ENCODE data around the gene CMIP. TPM values are rescaled to one million over a fixed set of nuclear protein-coding genes. Genes with fewer than 3 reads are reported as not detected.
A peak's percentile ranks its signal among the peaks of the same experiment; 100 is the strongest.

CMIP gene
- total and polyA plus RNA-seq, 10 of the 15 experiments (the other 5 are each of a cell fraction or from before 2014, with no cell fraction given): 1.2 to 43.2 (median 4.4) TPM

DNA sequence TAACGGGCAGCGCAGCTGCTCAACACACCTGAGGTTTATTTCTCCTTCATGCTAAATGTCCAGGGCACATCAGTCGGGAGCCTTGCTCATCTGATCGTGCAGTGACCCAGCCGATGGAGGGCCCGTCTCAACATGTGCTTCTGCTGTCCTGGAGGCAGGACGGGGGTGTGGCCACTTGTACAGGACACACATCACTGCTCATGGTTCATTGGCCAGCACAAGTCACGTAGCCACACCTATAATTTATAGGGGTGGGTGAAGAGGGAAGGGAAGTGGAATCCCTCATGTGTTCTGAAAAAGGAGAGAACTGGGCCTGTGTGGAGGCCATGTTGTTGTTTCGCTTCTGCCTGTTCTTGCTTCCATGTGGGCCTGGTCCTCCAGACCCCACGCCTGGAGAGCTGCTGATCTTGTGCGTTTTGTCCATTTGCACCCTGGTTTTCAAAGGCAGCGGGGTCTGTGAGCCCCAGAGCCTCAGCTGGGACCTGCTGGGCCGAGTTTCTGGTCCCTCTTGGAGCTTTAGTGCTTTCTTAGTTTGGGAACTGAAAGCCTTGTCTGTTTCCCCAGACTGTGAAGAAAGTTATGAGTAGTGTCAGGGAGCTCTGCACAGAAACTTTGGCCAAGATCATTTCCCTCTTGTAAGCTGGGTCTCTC lies 60.5 kb downstream of the CMIP start (continued):
- TF ChIP-seq, protein P1, sequence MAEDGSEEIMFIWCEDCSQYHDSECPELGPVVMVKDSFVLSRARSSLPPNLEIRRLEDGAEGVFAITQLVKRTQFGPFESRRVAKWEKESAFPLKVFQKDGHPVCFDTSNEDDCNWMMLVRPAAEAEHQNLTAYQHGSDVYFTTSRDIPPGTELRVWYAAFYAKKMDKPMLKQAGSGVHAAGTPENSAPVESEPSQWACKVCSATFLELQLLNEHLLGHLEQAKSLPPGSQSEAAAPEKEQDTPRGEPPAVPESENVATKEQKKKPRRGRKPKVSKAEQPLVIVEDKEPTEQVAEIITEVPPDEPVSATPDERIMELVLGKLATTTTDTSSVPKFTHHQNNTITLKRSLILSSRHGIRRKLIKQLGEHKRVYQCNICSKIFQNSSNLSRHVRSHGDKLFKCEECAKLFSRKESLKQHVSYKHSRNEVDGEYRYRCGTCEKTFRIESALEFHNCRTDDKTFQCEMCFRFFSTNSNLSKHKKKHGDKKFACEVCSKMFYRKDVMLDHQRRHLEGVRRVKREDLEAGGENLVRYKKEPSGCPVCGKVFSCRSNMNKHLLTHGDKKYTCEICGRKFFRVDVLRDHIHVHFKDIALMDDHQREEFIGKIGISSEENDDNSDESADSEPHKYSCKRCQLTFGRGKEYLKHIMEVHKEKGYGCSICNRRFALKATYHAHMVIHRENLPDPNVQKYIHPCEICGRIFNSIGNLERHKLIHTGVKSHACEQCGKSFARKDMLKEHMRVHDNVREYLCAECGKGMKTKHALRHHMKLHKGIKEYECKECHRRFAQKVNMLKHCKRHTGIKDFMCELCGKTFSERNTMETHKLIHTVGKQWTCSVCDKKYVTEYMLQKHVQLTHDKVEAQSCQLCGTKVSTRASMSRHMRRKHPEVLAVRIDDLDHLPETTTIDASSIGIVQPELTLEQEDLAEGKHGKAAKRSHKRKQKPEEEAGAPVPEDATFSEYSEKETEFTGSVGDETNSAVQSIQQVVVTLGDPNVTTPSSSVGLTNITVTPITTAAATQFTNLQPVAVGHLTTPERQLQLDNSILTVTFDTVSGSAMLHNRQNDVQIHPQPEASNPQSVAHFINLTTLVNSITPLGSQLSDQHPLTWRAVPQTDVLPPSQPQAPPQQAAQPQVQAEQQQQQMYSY (CRISPR knock-in tag; IDR thresholded peaks at IDR 0.05): no peak
- TF ChIP-seq JUND (IDR thresholded peaks at IDR 0.05; ENCODE audit: low read depth, low read length) (no peak), POLR2A (IDR thresholded peaks at IDR 0.05; ENCODE audit: low read depth, low read length) (peak; percentile 60), NRF1 (conservative IDR thresholded peaks at IDR 0.05; ENCODE audit: low read depth, low read length) (no peak), ZNF687 (IDR thresholded peaks at IDR 0.05) (peak; percentile 72), DPF2 (IDR thresholded peaks at IDR 0.05) (no peak), HDGF (IDR thresholded peaks at IDR 0.05) (no peak), YBX1 (IDR thresholded peaks at IDR 0.05) (no peak), SP1 (IDR thresholded peaks at IDR 0.05; ENCODE audit: low read depth, low read length) (no peak), IKZF1 (conservative IDR thresholded peaks at IDR 0.05) (0 out of 2 replicates have a peak, but pooled peaks have one; percentile 23), PAX5 (IDR thresholded peaks at IDR 0.05; ENCODE audit: borderline replicate concordance, low read depth, low read length) (peak; percentile 46; the same call in 1 of the 2 replicates), NFYA (IDR thresholded peaks at IDR 0.05; ENCODE audit: borderline replicate concordance, low read depth, low read length) (no peak), CEBPZ (IDR thresholded peaks at IDR 0.05; ENCODE audit: low read depth, low read length) (no peak)
- TF ChIP-seq, protein P2, sequence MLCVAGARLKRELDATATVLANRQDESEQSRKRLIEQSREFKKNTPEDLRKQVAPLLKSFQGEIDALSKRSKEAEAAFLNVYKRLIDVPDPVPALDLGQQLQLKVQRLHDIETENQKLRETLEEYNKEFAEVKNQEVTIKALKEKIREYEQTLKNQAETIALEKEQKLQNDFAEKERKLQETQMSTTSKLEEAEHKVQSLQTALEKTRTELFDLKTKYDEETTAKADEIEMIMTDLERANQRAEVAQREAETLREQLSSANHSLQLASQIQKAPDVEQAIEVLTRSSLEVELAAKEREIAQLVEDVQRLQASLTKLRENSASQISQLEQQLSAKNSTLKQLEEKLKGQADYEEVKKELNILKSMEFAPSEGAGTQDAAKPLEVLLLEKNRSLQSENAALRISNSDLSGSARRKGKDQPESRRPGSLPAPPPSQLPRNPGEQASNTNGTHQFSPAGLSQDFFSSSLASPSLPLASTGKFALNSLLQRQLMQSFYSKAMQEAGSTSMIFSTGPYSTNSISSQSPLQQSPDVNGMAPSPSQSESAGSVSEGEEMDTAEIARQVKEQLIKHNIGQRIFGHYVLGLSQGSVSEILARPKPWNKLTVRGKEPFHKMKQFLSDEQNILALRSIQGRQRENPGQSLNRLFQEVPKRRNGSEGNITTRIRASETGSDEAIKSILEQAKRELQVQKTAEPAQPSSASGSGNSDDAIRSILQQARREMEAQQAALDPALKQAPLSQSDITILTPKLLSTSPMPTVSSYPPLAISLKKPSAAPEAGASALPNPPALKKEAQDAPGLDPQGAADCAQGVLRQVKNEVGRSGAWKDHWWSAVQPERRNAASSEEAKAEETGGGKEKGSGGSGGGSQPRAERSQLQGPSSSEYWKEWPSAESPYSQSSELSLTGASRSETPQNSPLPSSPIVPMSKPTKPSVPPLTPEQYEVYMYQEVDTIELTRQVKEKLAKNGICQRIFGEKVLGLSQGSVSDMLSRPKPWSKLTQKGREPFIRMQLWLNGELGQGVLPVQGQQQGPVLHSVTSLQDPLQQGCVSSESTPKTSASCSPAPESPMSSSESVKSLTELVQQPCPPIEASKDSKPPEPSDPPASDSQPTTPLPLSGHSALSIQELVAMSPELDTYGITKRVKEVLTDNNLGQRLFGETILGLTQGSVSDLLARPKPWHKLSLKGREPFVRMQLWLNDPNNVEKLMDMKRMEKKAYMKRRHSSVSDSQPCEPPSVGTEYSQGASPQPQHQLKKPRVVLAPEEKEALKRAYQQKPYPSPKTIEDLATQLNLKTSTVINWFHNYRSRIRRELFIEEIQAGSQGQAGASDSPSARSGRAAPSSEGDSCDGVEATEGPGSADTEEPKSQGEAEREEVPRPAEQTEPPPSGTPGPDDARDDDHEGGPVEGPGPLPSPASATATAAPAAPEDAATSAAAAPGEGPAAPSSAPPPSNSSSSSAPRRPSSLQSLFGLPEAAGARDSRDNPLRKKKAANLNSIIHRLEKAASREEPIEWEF (IDR thresholded peaks at IDR 0.05; ENCODE audit: insufficient replicate concordance, low read depth, low read length): no peak

All from GM12878 (cell line).